Uterus (tissue), 2 donors: ENCODE data around the gene ABHD12B.
"Not testable (repeated sequence)": the region's sequence is repeated elsewhere in the genome, so short reads cannot be mapped to it uniquely, and the experiment has no call there.

ENCODE experiments used
- POLR2A ChIP-seq, 2 donors: fragments of 450-650 bp; IDR thresholded peaks; one replicate each; pipeline ENCODE4 v1.6.1; 2016; ENCODE audit warnings: antibody characterized with exemption in 2 of 2, mild to moderate bottlenecking in 1 of 2, moderate library complexity in 1 of 2
- TF ChIP-seq, protein P1 (sequence below), 4 experiments: fragments of 200-600 bp in 2 of 4; fragments of 450-650 bp in 2 of 4; sonication (generic) in 2 of 4; IDR thresholded peaks; one replicate each; pipeline ENCODE4 v1.5.1; 2016 to 2019; ENCODE audit warnings: antibody characterized with exemption in 4 of 4, mild to moderate bottlenecking in 2 of 4, moderate library complexity in 1 of 4

- TF ChIP-seq, protein P1, sequence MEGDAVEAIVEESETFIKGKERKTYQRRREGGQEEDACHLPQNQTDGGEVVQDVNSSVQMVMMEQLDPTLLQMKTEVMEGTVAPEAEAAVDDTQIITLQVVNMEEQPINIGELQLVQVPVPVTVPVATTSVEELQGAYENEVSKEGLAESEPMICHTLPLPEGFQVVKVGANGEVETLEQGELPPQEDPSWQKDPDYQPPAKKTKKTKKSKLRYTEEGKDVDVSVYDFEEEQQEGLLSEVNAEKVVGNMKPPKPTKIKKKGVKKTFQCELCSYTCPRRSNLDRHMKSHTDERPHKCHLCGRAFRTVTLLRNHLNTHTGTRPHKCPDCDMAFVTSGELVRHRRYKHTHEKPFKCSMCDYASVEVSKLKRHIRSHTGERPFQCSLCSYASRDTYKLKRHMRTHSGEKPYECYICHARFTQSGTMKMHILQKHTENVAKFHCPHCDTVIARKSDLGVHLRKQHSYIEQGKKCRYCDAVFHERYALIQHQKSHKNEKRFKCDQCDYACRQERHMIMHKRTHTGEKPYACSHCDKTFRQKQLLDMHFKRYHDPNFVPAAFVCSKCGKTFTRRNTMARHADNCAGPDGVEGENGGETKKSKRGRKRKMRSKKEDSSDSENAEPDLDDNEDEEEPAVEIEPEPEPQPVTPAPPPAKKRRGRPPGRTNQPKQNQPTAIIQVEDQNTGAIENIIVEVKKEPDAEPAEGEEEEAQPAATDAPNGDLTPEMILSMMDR (IDR thresholded peaks at IDR 0.05), result not testable (repeated sequence)
- not testable (repeated sequence) for TF ChIP-seq POLR2A (IDR thresholded peaks at IDR 0.05)
These were observed 24.6 kb downstream of the ABHD12B start for GRCh38 chr14:50896421-50896820.
